Breast epithelium (tissue), 4 donors: ENCODE data around the gene NDC1. TPM values are rescaled to one million over a fixed set of nuclear protein-coding genes. Genes with fewer than 3 reads are reported as not detected.

Experiments used
- DNase-seq, 2 donors: peaks; one replicate each; pipeline ENCODE4 v3.0.0-alpha.2; 2019; ENCODE audit warnings: low spot score in 2 of 2
- H3K27ac ChIP-seq, 2 donors: fragments of 200-600 bp; sonication (generic) in 1 of 2; one replicate each; pipeline ENCODE4 v1.5.1; 2016 to 2019; ENCODE audit warnings: mild to moderate bottlenecking in 1 of 2
- H3K27me3 ChIP-seq, 2 donors: fragments of 200-600 bp; sonication (generic) in 1 of 2; one replicate each; pipeline versions ENCODE4 v1.5.1 to v1.6.0; 2017 to 2019; ENCODE audit warnings: control low read depth in 1 of 2, mild to moderate bottlenecking in 1 of 2
- H3K36me3 ChIP-seq: fragments of 200-600 bp; one replicate; pipeline ENCODE4 v1.5.1; 2019
- H3K4me1 ChIP-seq, 2 donors: fragments of 200-600 bp; sonication (generic); one replicate each; pipeline ENCODE4 v1.5.1; 2016 to 2019; ENCODE audit warnings: control low read depth in 1 of 2
- H3K4me3 ChIP-seq, 3 donors: fragments of 200-600 bp; sonication (generic); 1 replicate in 2 of 3; 2 replicates in 1 of 3; pipeline ENCODE4 v1.5.1; 2016 to 2019; ENCODE audit warnings: mild to moderate bottlenecking in 3 of 3, moderate library complexity in 2 of 3
- H3K9me3 ChIP-seq, 2 donors: fragments of 200-600 bp; sonication (generic) in 1 of 2; one replicate each; pipeline ENCODE4 v1.5.1; 2016 to 2019; ENCODE audit warnings: control low read depth in 1 of 2
- POLR2A ChIP-seq: fragments of 450-650 bp; IDR thresholded peaks from one replicate; pipeline ENCODE4 v1.6.1; 2016; ENCODE audit warnings: antibody characterized with exemption, mild to moderate bottlenecking, moderate library complexity
- POLR2AphosphoS5 ChIP-seq, 3 donors: sonication (generic); formaldehyde crosslinking; IDR thresholded peaks; one replicate each; pipeline ENCODE4 v1.6.1; 2017; ENCODE audit warnings: antibody characterized with exemption in 3 of 3
- intact Hi-C: fragments of 100-400 bp; cut with DNase I; formaldehyde crosslinking; loops from one replicate; pipeline ENCODE4 v1.15.1; 2023; ENCODE audit warnings: low total_unique reads
- total RNA-seq, 3 donors: library from RNA; depleted of rRNA; stranded (reverse); fragments of >200 nt; gene quantifications; one replicate each; pipeline ENCODE4 v1.1.0, GENCODE V29; 2016
- TF ChIP-seq, protein P1 (sequence below), 3 donors: fragments of 450-650 bp; IDR thresholded peaks; one replicate each; pipeline ENCODE4 v1.5.1; 2016 to 2017; ENCODE audit warnings: antibody characterized with exemption in 3 of 3, mild to moderate bottlenecking in 3 of 3, moderate library complexity in 3 of 3

The NDC1 gene
- total RNA-seq, 3 donors from 2014 or later: 10.9 to 18.4 (median 12.8) TPM

DNA sequence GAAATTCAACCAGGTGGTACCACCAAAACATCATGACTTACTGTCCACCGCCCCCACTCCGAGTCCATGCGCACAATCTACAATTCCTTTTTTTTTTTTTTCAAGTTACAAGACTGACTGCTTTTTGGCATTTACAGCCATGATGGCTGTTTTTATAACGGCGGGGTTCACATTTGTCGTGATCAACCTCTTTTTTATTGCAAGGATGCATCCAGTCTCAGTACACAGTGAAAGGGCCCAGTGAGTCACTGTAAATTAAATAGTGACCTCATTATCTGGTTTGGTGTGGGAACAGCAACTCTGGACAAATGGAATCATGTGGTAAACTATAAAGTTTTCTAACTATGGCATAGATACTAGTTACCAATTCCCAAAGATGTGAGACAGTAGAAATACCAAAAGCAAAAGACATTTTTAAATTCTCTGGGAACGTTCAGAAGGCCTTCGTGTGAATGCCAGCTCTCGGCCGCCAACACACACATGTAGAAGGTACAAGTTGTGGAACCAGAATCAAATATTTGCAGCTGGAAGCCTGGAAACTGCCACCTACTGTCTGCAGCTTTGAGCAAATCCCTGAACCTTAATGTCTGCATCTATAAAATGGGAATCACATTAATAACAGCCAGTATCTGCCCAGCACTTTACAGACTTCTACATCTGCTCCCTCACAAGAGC, 104.0 kb downstream of the NDC1 start:
- intact Hi-C loops: no loop called here
- Histone ChIP-seq H3K4me1 (no peaks in the 10 kb centered on the region), H3K27me3 (peaks cover 0 to 10% of the 10 kb centered on the region in 2 donors), H3K4me3 (no peak overlapping the region), H3K36me3 (no peaks in the 10 kb centered on the region), H3K27ac (peak overlapping the region in 1 of 2 donors; percentile 61), H3K9me3 (no peaks in the 10 kb centered on the region)
- no peak for DNase-seq
- TF ChIP-seq POLR2A (no peak), POLR2AphosphoS5 (IDR thresholded peaks at IDR 0.05) (no peak)
- TF ChIP-seq, protein P1, sequence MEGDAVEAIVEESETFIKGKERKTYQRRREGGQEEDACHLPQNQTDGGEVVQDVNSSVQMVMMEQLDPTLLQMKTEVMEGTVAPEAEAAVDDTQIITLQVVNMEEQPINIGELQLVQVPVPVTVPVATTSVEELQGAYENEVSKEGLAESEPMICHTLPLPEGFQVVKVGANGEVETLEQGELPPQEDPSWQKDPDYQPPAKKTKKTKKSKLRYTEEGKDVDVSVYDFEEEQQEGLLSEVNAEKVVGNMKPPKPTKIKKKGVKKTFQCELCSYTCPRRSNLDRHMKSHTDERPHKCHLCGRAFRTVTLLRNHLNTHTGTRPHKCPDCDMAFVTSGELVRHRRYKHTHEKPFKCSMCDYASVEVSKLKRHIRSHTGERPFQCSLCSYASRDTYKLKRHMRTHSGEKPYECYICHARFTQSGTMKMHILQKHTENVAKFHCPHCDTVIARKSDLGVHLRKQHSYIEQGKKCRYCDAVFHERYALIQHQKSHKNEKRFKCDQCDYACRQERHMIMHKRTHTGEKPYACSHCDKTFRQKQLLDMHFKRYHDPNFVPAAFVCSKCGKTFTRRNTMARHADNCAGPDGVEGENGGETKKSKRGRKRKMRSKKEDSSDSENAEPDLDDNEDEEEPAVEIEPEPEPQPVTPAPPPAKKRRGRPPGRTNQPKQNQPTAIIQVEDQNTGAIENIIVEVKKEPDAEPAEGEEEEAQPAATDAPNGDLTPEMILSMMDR (IDR thresholded peaks at IDR 0.05): no peak

DNA sequence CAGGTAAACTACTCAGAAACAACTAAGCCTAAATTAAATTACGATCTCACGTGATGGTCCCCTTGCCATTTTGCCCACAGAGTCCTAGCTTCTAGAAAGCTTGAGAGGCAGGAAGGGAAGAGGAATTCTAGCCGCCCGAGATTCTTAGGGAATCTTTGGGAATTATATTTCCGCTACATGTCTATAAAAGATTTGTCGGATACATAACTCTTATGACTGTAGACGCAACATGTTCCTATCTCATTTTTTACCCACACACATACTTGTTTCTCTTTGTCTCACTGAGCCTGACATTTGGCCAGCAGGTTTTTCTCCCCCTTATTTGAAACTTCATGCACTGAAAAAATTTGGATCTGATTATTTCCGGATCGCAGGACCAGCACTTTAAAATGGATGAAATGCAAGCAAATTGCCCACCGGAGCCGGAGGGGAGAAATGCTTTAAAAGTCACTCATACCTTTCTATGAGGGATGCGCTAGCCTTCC, 104.6 kb downstream of the NDC1 start:
- H3K4me1 ChIP-seq: no peaks in the 10 kb centered on the region
- intact Hi-C loops: no loop called here
- peak overlapping the region in 1 of 2 donors; percentile 35 for H3K27ac ChIP-seq
- peak overlapping the region in 1 of 3 donors; percentile 13 for H3K4me3 ChIP-seq
- DNase-seq: no peak
- TF ChIP-seq POLR2AphosphoS5 (IDR thresholded peaks at IDR 0.05) (no peak), POLR2A (no peak)
- TF ChIP-seq, protein P1 (IDR thresholded peaks at IDR 0.05): no peak
- no peaks in the 10 kb centered on the region for H3K36me3 ChIP-seq
- no peaks in the 10 kb centered on the region for H3K9me3 ChIP-seq
- H3K27me3 ChIP-seq: peaks cover 0 to 9% of the 10 kb centered on the region in 2 donors

DNA sequence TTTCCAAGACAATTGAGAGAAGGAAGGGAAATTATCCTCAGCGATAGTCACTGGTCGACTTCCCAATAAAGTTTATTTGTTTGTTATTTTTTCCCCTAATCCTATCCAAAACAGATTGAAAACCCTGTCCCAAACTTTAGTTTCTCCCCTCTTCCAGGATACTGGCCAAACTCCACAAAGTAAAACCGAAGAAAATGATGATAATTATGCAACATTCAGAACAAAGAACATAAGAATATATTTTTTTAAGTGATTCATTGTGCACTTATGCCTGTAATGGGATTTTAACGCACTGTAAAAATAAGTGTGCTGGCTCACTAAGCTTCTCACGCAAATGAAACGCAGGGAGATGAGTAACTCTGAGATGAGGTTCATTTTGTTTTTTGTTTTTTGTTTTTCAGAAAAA, 105.2 kb downstream of the NDC1 start:
- no peak for DNase-seq
- Histone ChIP-seq H3K36me3 (no peaks in the 10 kb centered on the region), H3K9me3 (no peaks in the 10 kb centered on the region), H3K27me3 (peaks cover 0 to 3% of the 10 kb centered on the region in 2 donors), H3K4me1 (no peaks in the 10 kb centered on the region), H3K27ac (no peak overlapping the region), H3K4me3 (no peak overlapping the region)
- intact Hi-C loops: no loop called here
- TF ChIP-seq POLR2A (no peak), POLR2AphosphoS5 (IDR thresholded peaks at IDR 0.05) (no peak)
- TF ChIP-seq, protein P1 (IDR thresholded peaks at IDR 0.05): no peak

DNA sequence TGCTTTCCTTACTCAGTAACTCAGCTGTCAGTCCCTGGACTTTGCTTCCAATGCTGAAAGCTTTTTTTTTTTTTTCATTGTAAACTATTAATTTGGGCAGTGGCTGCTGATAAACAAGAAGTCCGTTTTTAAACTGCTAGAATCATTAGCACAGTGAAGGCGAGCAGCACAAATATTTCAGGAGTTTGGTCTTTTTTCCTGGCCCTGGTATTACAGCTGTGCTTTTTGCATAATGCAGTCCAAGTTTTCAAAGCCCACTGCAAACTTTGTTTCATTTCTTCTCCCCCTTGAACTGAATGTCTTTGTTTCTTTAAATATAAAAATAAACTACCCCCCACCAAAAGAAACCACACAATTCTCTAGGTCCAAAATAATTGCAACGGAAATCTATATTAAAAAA, 105.7 kb downstream of the NDC1 start:
- no peak for DNase-seq
- Histone ChIP-seq H3K36me3 (no peaks in the 10 kb centered on the region), H3K27ac (peak overlapping the region in 1 of 2 donors; percentile 16), H3K27me3 (no peaks in the 10 kb centered on the region), H3K9me3 (no peaks in the 10 kb centered on the region), H3K4me3 (no peak overlapping the region), H3K4me1 (no peaks in the 10 kb centered on the region)
- intact Hi-C loops: no loop called here
- TF ChIP-seq, protein P1 (IDR thresholded peaks at IDR 0.05): no peak
- TF ChIP-seq POLR2AphosphoS5 (IDR thresholded peaks at IDR 0.05) (no peak), POLR2A (no peak)

DNA sequence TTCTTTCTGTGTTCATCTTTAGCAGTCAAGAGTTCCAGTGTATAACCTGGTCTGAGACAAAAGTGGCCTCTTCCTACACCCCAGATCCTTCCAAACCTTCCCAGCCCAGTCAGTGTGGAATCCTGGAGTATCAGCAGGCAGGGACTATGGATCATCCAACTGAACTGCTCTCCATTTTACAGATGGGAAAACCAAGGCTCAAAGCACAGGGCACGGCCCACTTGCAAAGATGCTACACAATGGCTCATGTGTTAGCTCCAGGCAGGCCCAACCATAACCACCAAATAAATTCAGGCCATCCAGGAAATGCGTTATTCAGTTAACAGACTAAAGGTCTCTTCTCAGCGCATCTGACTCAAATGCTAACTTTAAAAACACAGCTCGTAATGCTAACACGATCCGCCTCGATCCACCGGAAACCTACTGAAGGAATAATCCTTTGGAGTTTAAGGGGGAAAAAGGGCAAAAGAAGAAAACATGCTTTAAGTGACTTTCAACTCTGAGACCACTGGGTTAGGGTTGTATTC, 106.3 kb downstream of the NDC1 start:
- intact Hi-C loops: no loop called here
- TF ChIP-seq POLR2AphosphoS5 (IDR thresholded peaks at IDR 0.05): no peak
- TF ChIP-seq, protein P1 (IDR thresholded peaks at IDR 0.05): no peak
- no peak for TF ChIP-seq POLR2A
- H3K9me3 ChIP-seq: no peaks in the 10 kb centered on the region
- no peaks in the 10 kb centered on the region for H3K4me1 ChIP-seq
- peak overlapping the region in 1 of 2 donors; percentile 16 for H3K27ac ChIP-seq
- H3K4me3 ChIP-seq: peak overlapping the region in 1 of 3 donors; percentile 15
- no peak for DNase-seq
- H3K27me3 ChIP-seq: no peaks in the 10 kb centered on the region
- no peaks in the 10 kb centered on the region for H3K36me3 ChIP-seq
